Fibroblast of lung (primary cell): ENCODE data around the gene CCDC150. TPM values are rescaled to one million over a fixed set of nuclear protein-coding genes. Genes with fewer than 3 reads are reported as not detected.

ENCODE experiments used
- DNase-seq, 2 donors: peaks; one replicate each; pipeline versions ENCODE4 v3.0.0 to v3.0.0-alpha.2; 2010; ENCODE audit warnings: low read depth in 2 of 2
- H2AFZ ChIP-seq: 2 replicates; pipeline ENCODE4 v1.5.1; 2012; ENCODE audit warnings: low read length, control low read depth, inconsistent platforms
- H3K27ac ChIP-seq: 2 replicates; pipeline ENCODE4 v1.5.1; 2011; ENCODE audit warnings: low read length, control low read depth; ENCODE audit not compliant: insufficient read depth
- H3K27me3 ChIP-seq: 2 replicates; pipeline ENCODE4 v1.5.1; 2011; ENCODE audit warnings: mild to moderate bottlenecking, low read length; ENCODE audit not compliant: control insufficient read depth, insufficient read depth
- H3K36me3 ChIP-seq: 2 replicates; pipeline ENCODE4 v1.5.1; 2011; ENCODE audit warnings: low read length; ENCODE audit not compliant: control insufficient read depth, insufficient read depth
- H3K4me1 ChIP-seq: 2 replicates; pipeline ENCODE4 v1.5.1; 2011; ENCODE audit warnings: low read length; ENCODE audit not compliant: control insufficient read depth, insufficient read depth; ENCODE audit errors: extremely low read depth
- H3K4me2 ChIP-seq: 2 replicates; pipeline ENCODE4 v1.5.1; 2011; ENCODE audit warnings: low read length, control low read depth; ENCODE audit not compliant: insufficient read depth; ENCODE audit errors: extremely low read depth
- H3K4me3 ChIP-seq, 4 experiments: fragments of 200-600 bp in 1 of 4; sonication (generic) in 1 of 4; replicated peaks in 1 of 4; 2 replicates each; pipeline ENCODE4 v1.5.1; 2011 to 2016; ENCODE audit warnings: low read length in 4 of 4, low read depth in 3 of 4, mild to moderate bottlenecking in 3 of 4, control low read depth in 2 of 4, inconsistent platforms in 1 of 4, mixed read lengths in 1 of 4; ENCODE audit not compliant: insufficient read depth in 1 of 4; ENCODE audit errors: control extremely low read depth in 1 of 4
- H3K79me2 ChIP-seq: 2 replicates; pipeline ENCODE4 v1.5.1; 2012; ENCODE audit warnings: mild to moderate bottlenecking, low read length, inconsistent platforms; ENCODE audit not compliant: control insufficient read depth, insufficient read depth
- H3K9ac ChIP-seq: 2 replicates; pipeline ENCODE4 v1.5.1; 2011; ENCODE audit warnings: mild to moderate bottlenecking, low read length, control low read depth; ENCODE audit not compliant: insufficient read depth
- H3K9me3 ChIP-seq: 2 replicates; pipeline ENCODE4 v1.5.1; 2012; ENCODE audit warnings: low read depth, low read length; ENCODE audit not compliant: control insufficient read depth, insufficient read depth
- H4K20me1 ChIP-seq: 2 replicates; pipeline ENCODE4 v1.5.1; 2011; ENCODE audit warnings: low read length; ENCODE audit not compliant: control insufficient read depth, insufficient read depth; ENCODE audit errors: extremely low read depth
- CTCF ChIP-seq, 2 donors: IDR thresholded peaks in 1 of 2; conservative IDR thresholded peaks in 1 of 2; 1 replicate in 1 of 2; 2 replicates in 1 of 2; pipeline ENCODE4 v1.5.1; 2011 to 2012; ENCODE audit warnings: low read length in 2 of 2, control low read depth in 1 of 2, inconsistent platforms in 1 of 2, low read depth in 1 of 2, mild to moderate bottlenecking in 1 of 2
- EZH2 ChIP-seq: IDR thresholded peaks from 2 replicates; pipeline ENCODE4 v1.5.1; 2012; ENCODE audit warnings: low read length, control low read depth, mild to moderate bottlenecking; ENCODE audit errors: missing control alignments
- polyA plus RNA-seq, 2 donors: library from polyadenylated mRNA; depleted of rRNA in 1 of 2; stranded (reverse) in 1 of 2; unstranded in 1 of 2; fragments of >200 nt; gene quantifications; 2 replicates each; pipeline ENCODE4 v1.2.1, GENCODE V29; 2011 to 2012; ENCODE audit warnings: missing spikeins in 1 of 2
- total RNA-seq: library from RNA; depleted of rRNA; stranded (reverse); fragments of >200 nt; gene quantifications from 2 replicates; pipeline ENCODE4 v1.2.1, GENCODE V29; 2014

The CCDC150 gene
- total and polyA plus RNA-seq, 2 donors (not counting 1 experiment from before 2014, with no cell fraction given): 1.5 to 5.1 TPM

- H4K20me1 ChIP-seq: no peaks in the 10 kb centered on the region
- H3K9me3 ChIP-seq: no peaks in the 10 kb centered on the region
- no peaks in the 10 kb centered on the region for H3K36me3 ChIP-seq
- no peaks in the 10 kb centered on the region for H3K27me3 ChIP-seq
- H3K79me2 ChIP-seq: no peaks in the 10 kb centered on the region
- no peaks in the 10 kb centered on the region for H3K4me1 ChIP-seq
- H3K9ac ChIP-seq: no peak overlapping the region
- no peak overlapping the region for H3K4me2 ChIP-seq
- H3K4me3 ChIP-seq: no peak overlapping the region
- no peak for TF ChIP-seq CTCF (conservative IDR thresholded peaks at IDR 0.05 in 1 of 2, IDR thresholded peaks at IDR 0.05 in 1 of 2; ENCODE audit: low read depth in 1 of 2, low read length in 2 of 2)
- no peak for TF ChIP-seq EZH2
- no peak for DNase-seq
- H3K27ac ChIP-seq: no peak overlapping the region
- no peak overlapping the region for H2AFZ ChIP-seq
Measured at GRCh38 chr2:196748123-196748522, 108.6 kb downstream of the CCDC150 start.

GRCh38 chr2:196750291-196750923 is 110.9 kb downstream of the CCDC150 start:
- no peak for DNase-seq
- no peak overlapping the region for H2AFZ ChIP-seq
- H3K4me1 ChIP-seq: no peaks in the 10 kb centered on the region
- H3K79me2 ChIP-seq: no peaks in the 10 kb centered on the region
- no peaks in the 10 kb centered on the region for H3K36me3 ChIP-seq
- H3K4me2 ChIP-seq: no peak overlapping the region
- no peaks in the 10 kb centered on the region for H3K27me3 ChIP-seq
- H3K9ac ChIP-seq: no peak overlapping the region
- no peaks in the 10 kb centered on the region for H4K20me1 ChIP-seq
- no peaks in the 10 kb centered on the region for H3K9me3 ChIP-seq
- TF ChIP-seq CTCF (conservative IDR thresholded peaks at IDR 0.05 in 1 of 2, IDR thresholded peaks at IDR 0.05 in 1 of 2; ENCODE audit: low read depth in 1 of 2, low read length in 2 of 2) (no peak), EZH2 (no peak)
- no peak overlapping the region for H3K27ac ChIP-seq
- no peak overlapping the region for H3K4me3 ChIP-seq

GRCh38 chr2:196750977-196751631 is 111.6 kb downstream of the CCDC150 start:
- no peak for TF ChIP-seq EZH2
- peak; percentile 78 to 92 for TF ChIP-seq CTCF (conservative IDR thresholded peaks at IDR 0.05 in 1 of 2, IDR thresholded peaks at IDR 0.05 in 1 of 2; ENCODE audit: low read depth in 1 of 2, low read length in 2 of 2)
- no peaks in the 10 kb centered on the region for H3K36me3 ChIP-seq
- no peak overlapping the region for H3K4me2 ChIP-seq
- H3K4me3 ChIP-seq: no peak overlapping the region
- H4K20me1 ChIP-seq: no peaks in the 10 kb centered on the region
- H3K9ac ChIP-seq: no peak overlapping the region
- H3K9me3 ChIP-seq: no peaks in the 10 kb centered on the region
- H3K79me2 ChIP-seq: no peaks in the 10 kb centered on the region
- no peak overlapping the region for H3K27ac ChIP-seq
- H2AFZ ChIP-seq: no peak overlapping the region
- no peaks in the 10 kb centered on the region for H3K4me1 ChIP-seq
- no peaks in the 10 kb centered on the region for H3K27me3 ChIP-seq
- peak; percentile 44 to 73 for DNase-seq
